Stimulated activated naive CD8-positive, alpha-beta T cell treated with anti-CD3 and anti-CD28 coated beads, Interleukin-15, amount 100 ng/mL, for 72 hours (primary cell): ENCODE measurements around the gene TGFB1I1.
"Not testable (repeated sequence)": the region's sequence is repeated elsewhere in the genome, so short reads cannot be mapped to it uniquely, and the experiment has no call there.

Source experiments
- ATAC-seq: fragments of 150-1000 bp; cut with Tn5 transposase; 2 replicates; pipeline ENCODE4 v1.10.0; 2021; ENCODE audit warnings: mild to moderate bottlenecking, moderate library complexity
- DNase-seq, 2 donors: peaks; one replicate each; pipeline ENCODE4 v3.0.0; 2021 to 2022
- H3K27ac Mint-ChIP-seq, 2 donors: one replicate each; pipeline ENCODE4 v1.8.0; 2022; ENCODE audit warnings: mild to moderate bottlenecking in 2 of 2, mixed read lengths in 2 of 2, moderate library complexity in 2 of 2
- H3K27me3 Mint-ChIP-seq: one replicate; pipeline ENCODE4 v1.8.0; 2022; ENCODE audit warnings: mixed read lengths
- H3K4me1 Mint-ChIP-seq: one replicate; pipeline ENCODE4 v1.8.0; 2022; ENCODE audit warnings: mild to moderate bottlenecking, mixed read lengths
- H3K4me3 Mint-ChIP-seq, 2 donors: one replicate each; pipeline ENCODE4 v1.8.0; 2022; ENCODE audit warnings: mild to moderate bottlenecking in 2 of 2, mixed read lengths in 2 of 2, moderate library complexity in 1 of 2
- H3K9me3 Mint-ChIP-seq, 2 donors: one replicate each; pipeline ENCODE4 v1.8.0; 2022; ENCODE audit warnings: mixed read lengths in 2 of 2

TGFB1I1 gene

GRCh38 chr16:31487720-31488467 is 15.9 kb downstream of the TGFB1I1 start:
- Mint-ChIP-seq H3K9me3 (no peaks in the 10 kb centered on the region), H3K4me3 (peak overlapping the region; percentile 93 to 94), H3K27ac (peak overlapping the region in 1 of 2 donors; percentile 89), H3K27me3 (peaks cover 10% of the 10 kb centered on the region), H3K4me1 (peaks cover 20% of the 10 kb centered on the region)
- ATAC-seq (peak; percentile 90), DNase-seq (peak; percentile 59 to 65)

DNA sequence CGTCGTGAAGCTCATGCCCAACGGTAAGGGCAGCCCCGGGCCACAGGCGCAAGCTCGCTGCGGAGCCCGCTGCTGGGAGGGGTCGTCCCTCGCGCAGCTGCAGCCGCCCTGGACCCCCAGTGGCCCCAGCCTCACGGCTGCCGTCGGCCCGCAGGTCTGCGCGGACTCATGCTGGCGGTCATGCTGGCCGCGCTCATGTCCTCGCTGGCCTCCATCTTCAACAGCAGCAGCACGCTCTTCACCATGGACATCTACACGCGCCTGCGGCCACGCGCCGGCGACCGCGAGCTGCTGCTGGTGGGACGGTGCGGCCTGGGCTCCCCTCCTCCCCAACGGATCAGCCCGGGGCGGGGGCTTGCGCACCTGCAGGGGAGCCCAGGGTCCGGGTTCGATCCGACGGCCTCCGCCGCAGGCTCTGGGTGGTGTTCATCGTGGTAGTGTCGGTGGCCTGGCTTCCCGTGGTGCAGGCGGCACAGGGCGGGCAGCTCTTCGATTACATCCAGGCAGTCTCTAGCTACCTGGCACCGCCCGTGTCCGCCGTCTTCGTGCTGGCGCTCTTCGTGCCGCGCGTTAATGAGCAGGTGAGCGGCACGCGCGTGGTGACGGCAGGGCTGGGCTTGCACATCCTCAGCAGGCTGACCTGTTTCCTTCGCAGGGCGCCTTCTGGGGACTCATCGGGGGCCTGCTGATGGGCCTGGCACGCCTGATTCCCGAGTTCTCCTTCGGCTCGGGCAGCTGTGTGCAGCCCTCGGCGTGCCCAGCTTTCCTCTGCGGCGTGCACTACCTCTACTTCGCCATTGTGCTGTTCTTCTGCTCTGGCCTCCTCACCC is 16.7 kb downstream of the TGFB1I1 start:
- Mint-ChIP-seq H3K27ac (no peak overlapping the region), H3K4me1 (peaks cover 20% of the 10 kb centered on the region), H3K9me3 (no peaks in the 10 kb centered on the region), H3K27me3 (peaks cover 10% of the 10 kb centered on the region), H3K4me3 (peak overlapping the region in 1 of 2 donors; percentile 94)
- DNase-seq = no peak
- ATAC-seq = no peak

- no peak overlapping the region for H3K27ac Mint-ChIP-seq
- H3K9me3 Mint-ChIP-seq = no peaks in the 10 kb centered on the region
- no peak overlapping the region for H3K4me3 Mint-ChIP-seq
- no peak for ATAC-seq
- DNase-seq = no peak
- peaks cover 20% of the 10 kb centered on the region for H3K4me1 Mint-ChIP-seq
- H3K27me3 Mint-ChIP-seq = peaks cover 10% of the 10 kb centered on the region
Measured at GRCh38 chr16:31489298-31489564, 17.3 kb downstream of the TGFB1I1 start.

- Mint-ChIP-seq H3K4me3 (no peak overlapping the region), H3K4me1 (peaks cover 20% of the 10 kb centered on the region), H3K27ac (no peak overlapping the region), H3K9me3 (no peaks in the 10 kb centered on the region), H3K27me3 (peaks cover 10% of the 10 kb centered on the region)
- DNase-seq (no peak), ATAC-seq (no peak)
Measured at GRCh38 chr16:31489616-31490584, 17.9 kb downstream of the TGFB1I1 start.

DNA sequence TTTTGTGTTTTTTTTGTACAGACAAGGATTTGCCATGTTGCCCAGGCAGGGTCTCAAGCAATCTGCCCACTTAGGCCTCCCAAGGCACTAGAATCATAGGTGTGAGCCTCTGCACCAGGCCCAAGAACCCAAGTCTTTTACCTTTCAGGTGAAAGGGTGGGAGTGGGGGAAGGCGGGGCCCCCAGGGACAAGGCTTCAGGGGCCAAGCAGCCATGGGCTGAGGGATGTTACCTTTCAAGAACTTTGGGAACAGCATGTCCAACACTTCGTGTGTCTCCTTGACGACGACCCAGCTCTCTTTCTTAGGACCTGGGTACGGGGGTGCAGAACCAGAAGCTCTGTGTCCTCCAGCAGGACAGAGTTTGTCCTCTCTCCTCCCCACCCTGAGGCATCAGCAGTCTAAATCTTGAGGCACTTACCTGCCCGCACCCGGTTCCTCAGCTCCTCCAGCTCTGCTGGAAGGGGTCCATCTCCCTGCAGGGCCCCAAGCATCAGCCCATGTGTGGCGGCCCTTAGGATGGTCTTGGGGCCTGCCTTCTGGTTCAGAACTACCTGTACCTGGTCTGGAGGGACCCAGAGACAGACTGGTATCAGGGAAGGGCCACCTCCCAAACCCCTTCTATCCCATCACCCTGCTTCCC is 19.9 kb downstream of the TGFB1I1 start:
- no peak for ATAC-seq
- DNase-seq = no peak
- no peaks in the 10 kb centered on the region for H3K9me3 Mint-ChIP-seq
- H3K4me3 Mint-ChIP-seq = no peak overlapping the region
- H3K27ac Mint-ChIP-seq = peak overlapping the region in 1 of 2 donors; percentile 44
- peaks cover 10% of the 10 kb centered on the region for H3K4me1 Mint-ChIP-seq
- no peaks in the 10 kb centered on the region for H3K27me3 Mint-ChIP-seq

DNA sequence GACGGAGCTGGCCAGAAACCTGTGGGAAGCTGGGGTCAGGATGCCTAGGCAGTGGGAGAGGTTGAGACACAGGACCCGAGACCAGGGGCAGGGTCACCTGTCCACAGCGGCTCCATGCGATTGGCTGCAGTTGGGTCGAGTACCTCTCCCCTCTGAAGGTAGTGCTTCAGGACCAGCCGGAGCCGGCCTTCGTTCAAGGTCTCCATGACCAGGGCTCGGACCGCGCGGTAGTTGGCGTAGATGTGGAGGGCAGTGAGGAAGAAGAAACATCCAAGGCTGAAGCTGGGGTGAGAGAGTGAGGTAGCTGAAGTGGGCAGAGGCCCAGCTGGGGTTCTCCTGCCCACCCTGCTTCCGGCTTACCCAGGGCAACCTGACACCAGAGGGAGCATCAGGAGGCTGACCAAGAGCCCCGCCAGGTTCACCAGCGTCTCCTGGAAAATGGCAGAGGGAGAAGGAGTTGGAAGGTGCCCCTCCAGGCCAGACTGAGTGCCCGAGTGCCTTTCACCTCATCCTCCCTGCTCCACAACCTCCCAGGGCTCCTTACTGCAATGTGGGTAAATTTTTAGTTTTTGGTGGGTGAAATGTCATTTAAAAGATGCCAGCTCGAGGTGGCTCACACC is 21.7 kb downstream of the TGFB1I1 start:
- Mint-ChIP-seq H3K27me3 (no peaks in the 10 kb centered on the region), H3K4me3 (no peak overlapping the region), H3K9me3 (no peaks in the 10 kb centered on the region), H3K4me1 (no peaks in the 10 kb centered on the region), H3K27ac (no peak overlapping the region)
- DNase-seq = no peak
- no peak for ATAC-seq

DNA sequence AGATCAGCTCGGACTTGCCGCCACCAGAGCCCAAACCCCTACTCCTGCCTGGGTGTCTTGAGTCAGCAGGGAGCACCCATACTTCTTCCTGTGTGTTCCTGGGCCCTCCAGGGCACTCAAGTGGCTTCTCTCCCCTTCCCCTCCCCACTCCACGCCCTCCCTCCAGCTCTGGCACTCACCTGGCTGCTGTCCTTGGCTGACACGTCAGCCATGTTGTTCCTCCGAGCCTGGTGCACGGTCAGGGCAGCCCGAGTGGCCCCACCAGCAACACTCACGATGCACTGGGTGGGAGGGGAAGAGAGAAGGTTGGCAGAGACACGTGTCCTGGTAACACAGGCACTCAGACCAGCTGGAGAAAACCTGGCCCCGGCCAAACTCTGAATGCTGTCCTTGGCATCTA is 24.7 kb downstream of the TGFB1I1 start:
- no peak overlapping the region for H3K27ac Mint-ChIP-seq
- no peaks in the 10 kb centered on the region for H3K27me3 Mint-ChIP-seq
- DNase-seq = no peak

DNA sequence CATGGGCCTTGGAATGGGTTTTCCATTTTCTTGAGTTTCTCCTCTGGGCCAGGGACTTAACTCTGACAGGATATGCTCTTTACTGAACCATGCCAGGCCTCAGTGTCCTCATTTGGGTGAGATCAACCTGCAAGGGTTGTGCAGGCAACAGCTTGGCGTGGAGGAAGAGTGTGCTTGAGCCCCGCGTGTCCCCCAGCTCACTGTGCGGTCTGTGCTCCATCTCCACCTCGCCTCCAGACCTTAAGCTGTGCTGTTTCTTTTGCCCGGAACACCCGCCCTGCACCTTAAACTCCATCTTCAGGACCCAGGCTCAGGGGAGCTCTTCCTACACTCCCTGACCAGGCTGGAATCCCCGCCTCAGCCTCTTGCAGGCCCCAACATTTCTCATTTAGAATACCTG is 26.5 kb downstream of the TGFB1I1 start:
- DNase-seq (no peak), ATAC-seq (no peak)
- Mint-ChIP-seq H3K9me3 (no peaks in the 10 kb centered on the region), H3K4me3 (no peak overlapping the region), H3K27ac (no peak overlapping the region), H3K4me1 (no peaks in the 10 kb centered on the region), H3K27me3 (no peaks in the 10 kb centered on the region)

More for the DNA sequence above, 24.7 kb downstream of the TGFB1I1 start:
- Mint-ChIP-seq H3K9me3 (no peaks in the 10 kb centered on the region), H3K4me1 (no peaks in the 10 kb centered on the region), H3K4me3 (no peak overlapping the region)
- no peak for ATAC-seq

- peaks cover 8% of the 10 kb centered on the region for H3K4me1 Mint-ChIP-seq
- no peaks in the 10 kb centered on the region for H3K27me3 Mint-ChIP-seq
- ATAC-seq (no peak), DNase-seq (no peak)
- H3K4me3 Mint-ChIP-seq = no peak overlapping the region
- H3K27ac Mint-ChIP-seq = no peak overlapping the region
- no peaks in the 10 kb centered on the region for H3K9me3 Mint-ChIP-seq
Measured at GRCh38 chr16:31499928-31500327, 28.0 kb downstream of the TGFB1I1 start.

DNA sequence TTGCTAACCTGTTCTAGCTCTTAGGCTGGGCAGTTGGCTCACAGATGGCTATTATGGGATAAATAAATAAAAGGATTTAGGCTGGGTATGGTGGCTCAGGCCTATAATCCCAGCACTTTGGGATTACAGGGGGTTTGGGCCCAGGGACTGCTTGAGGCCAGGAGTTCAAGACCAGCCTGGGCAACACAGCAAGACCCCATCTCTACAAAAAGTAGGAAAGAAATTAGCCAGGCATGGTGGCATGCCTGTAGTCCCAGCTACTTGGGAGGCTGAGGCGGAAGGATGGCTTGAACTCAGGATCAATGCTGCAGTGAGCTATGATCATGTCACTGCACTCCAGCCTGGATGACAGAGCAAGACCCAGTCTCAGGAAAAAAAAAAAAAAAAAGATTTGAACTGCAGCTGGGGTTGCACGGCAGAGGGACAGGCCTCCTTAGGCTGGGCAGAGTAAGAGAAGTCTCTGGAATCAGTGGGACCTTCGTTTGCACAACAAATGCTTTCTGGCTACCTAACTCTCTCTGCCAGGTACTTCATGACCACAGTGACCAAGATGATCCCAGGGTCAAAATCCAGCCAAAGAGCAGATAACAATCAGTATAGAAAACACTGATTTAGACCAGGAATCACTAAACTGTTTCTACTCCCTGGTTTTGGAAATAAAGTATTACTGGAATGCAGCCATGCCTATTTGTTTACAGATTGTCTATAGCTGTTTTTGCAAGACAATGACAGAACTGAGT is 29.4 kb downstream of the TGFB1I1 start:
- DNase-seq = no peak
- Mint-ChIP-seq H3K4me1 (peaks cover 21% of the 10 kb centered on the region), H3K9me3 (no peaks in the 10 kb centered on the region), H3K4me3 (no peak overlapping the region), H3K27me3 (no peaks in the 10 kb centered on the region), H3K27ac (no peak overlapping the region)
- no peak for ATAC-seq

GRCh38 chr16:31501966-31502348 is 30.0 kb downstream of the TGFB1I1 start:
- no peak overlapping the region for H3K4me3 Mint-ChIP-seq
- DNase-seq = no peak
- ATAC-seq = no peak
- peak overlapping the region in 1 of 2 donors; percentile 0 for H3K27ac Mint-ChIP-seq
- H3K4me1 Mint-ChIP-seq = peaks cover 25% of the 10 kb centered on the region
- H3K27me3 Mint-ChIP-seq = no peaks in the 10 kb centered on the region
- no peaks in the 10 kb centered on the region for H3K9me3 Mint-ChIP-seq

DNA sequence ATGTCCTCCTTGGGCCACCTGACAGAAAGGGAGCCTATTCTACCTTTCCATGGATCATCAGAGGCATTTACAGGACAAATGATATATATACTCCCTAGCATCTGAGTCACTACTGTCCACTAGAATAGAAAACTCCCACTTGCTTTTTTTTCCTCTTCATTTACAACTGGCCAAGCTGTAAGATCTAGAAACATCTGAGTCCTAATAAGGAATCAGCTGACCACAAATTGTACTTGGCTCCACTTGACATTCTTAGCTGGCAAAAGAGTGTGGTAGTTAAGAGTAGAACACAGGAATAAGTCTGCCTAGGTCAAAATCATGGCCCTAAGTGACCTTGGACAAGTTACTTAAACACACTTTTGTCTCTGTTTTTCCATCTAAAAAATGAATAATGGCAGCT is 31.0 kb downstream of the TGFB1I1 start:
- Mint-ChIP-seq H3K27ac (peak overlapping the region in 1 of 2 donors; percentile 19), H3K4me3 (no peak overlapping the region)
- no peak for ATAC-seq

DNA sequence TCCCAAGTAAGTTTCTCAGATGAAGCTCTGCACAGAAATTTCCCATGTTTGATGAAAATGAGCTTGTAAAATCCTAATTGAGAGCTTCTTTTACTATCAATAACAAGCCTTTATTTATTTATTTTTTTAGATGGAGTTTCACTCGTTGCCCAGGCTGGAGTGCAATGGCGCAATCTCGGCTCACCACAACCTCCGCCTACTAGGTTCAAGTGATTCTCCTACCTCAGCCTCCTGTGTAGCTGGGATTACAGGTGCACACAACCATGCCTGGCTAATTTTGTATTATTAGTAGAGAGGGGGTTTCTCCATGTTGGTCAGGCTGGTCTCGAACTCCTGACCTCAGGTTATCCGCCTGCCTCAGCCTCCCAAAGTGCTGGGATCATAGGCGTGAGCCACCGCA is 31.6 kb downstream of the TGFB1I1 start:
- not testable (repeated sequence) for H3K27me3 Mint-ChIP-seq, H3K27ac Mint-ChIP-seq, H3K9me3 Mint-ChIP-seq, ATAC-seq, H3K4me3 Mint-ChIP-seq, DNase-seq
- peaks cover 31% of the 10 kb centered on the region for H3K4me1 Mint-ChIP-seq

More for the DNA sequence above, 31.0 kb downstream of the TGFB1I1 start:
- Mint-ChIP-seq H3K9me3 (no peaks in the 10 kb centered on the region), H3K27me3 (no peaks in the 10 kb centered on the region), H3K4me1 (peaks cover 31% of the 10 kb centered on the region)
- DNase-seq = no peak

- Mint-ChIP-seq H3K9me3 (no peaks in the 10 kb centered on the region), H3K4me1 (peaks cover 34% of the 10 kb centered on the region), H3K4me3 (no peak overlapping the region), H3K27ac (no peak overlapping the region), H3K27me3 (no peaks in the 10 kb centered on the region)
- ATAC-seq (no peak), DNase-seq (no peak)
Measured at GRCh38 chr16:31504159-31504558, 32.2 kb downstream of the TGFB1I1 start.
